HG03039 (cell line): ENCODE measurements around the gene CDHR3.
A peak's percentile ranks its signal among the peaks of the same experiment; 100 is the strongest.

Experiments
- ATAC-seq: cut with Tn5 transposase; IDR thresholded peaks from one replicate; pipeline ENCODE4 v1.9.1; 2021; ENCODE audit warnings: mild to moderate bottlenecking, moderate library complexity; ENCODE audit not compliant: unreplicated experiment

The CDHR3 gene

GRCh38 chr7:106022193-106022821, 59.2 kb downstream of the CDHR3 start:
- ATAC-seq: peak; percentile 47

GRCh38 chr7:106023369-106024322, 60.6 kb downstream of the CDHR3 start:
- no peak for ATAC-seq

GRCh38 chr7:106026101-106026500, 63.0 kb downstream of the CDHR3 start:
- no peak for ATAC-seq

GRCh38 chr7:106029451-106029850, 66.4 kb downstream of the CDHR3 start:
- no peak for ATAC-seq

GRCh38 chr7:106029941-106030340, 66.9 kb downstream of the CDHR3 start:
- ATAC-seq: no peak

- ATAC-seq: no peak
Observed at GRCh38 chr7:106031300-106032035, 68.4 kb downstream of the CDHR3 start.

GRCh38 chr7:106032295-106032694, 69.2 kb downstream of the CDHR3 start:
- no peak for ATAC-seq

GRCh38 chr7:106033735-106034134, 70.7 kb downstream of the CDHR3 start:
- no peak for ATAC-seq

- no peak for ATAC-seq
Observed at GRCh38 chr7:106034383-106034782, 71.3 kb downstream of the CDHR3 start.

GRCh38 chr7:106035568-106035967, 72.5 kb downstream of the CDHR3 start:
- ATAC-seq: no peak

- no peak for ATAC-seq
Observed at GRCh38 chr7:106036004-106036403, 72.9 kb downstream of the CDHR3 start.

- no peak for ATAC-seq
Observed at GRCh38 chr7:106037489-106038176, 74.6 kb downstream of the CDHR3 start.

- no peak for ATAC-seq
Observed at GRCh38 chr7:106038289-106038688, 75.2 kb downstream of the CDHR3 start.

GRCh38 chr7:106038916-106039315, 75.9 kb downstream of the CDHR3 start:
- ATAC-seq: no peak

GRCh38 chr7:106039486-106040060, 76.5 kb downstream of the CDHR3 start:
- no peak for ATAC-seq

GRCh38 chr7:106041140-106041717, 78.2 kb downstream of the CDHR3 start:
- no peak for ATAC-seq

- ATAC-seq: no peak
Observed at GRCh38 chr7:106042196-106042611, 79.1 kb downstream of the CDHR3 start.

GRCh38 chr7:106045139-106045538, 82.1 kb downstream of the CDHR3 start:
- no peak for ATAC-seq

- no peak for ATAC-seq
Observed at GRCh38 chr7:106045586-106045985, 82.5 kb downstream of the CDHR3 start.

GRCh38 chr7:106047184-106047583, 84.1 kb downstream of the CDHR3 start:
- ATAC-seq: no peak
